DND-41 (cell line): ENCODE measurements around the gene KIAA1143.
A peak's percentile ranks its signal among the peaks of the same experiment; 100 is the strongest.

Experiments used
- ATAC-seq: fragments of 200-7000 bp; cut with Tn5 transposase; 3 replicates; pipeline ENCODE4 v1.9.1; 2021; ENCODE audit warnings: low read depth; ENCODE audit not compliant: insufficient read depth
- DNase-seq: peaks from one replicate; pipeline ENCODE4 v3.0.0-alpha.2; 2020
- H2AFZ ChIP-seq: 2 replicates; pipeline ENCODE4 v1.6.0; 2012; ENCODE audit warnings: low read depth, low read length
- H3K27ac ChIP-seq: 2 replicates; pipeline ENCODE4 v1.5.1; 2012; ENCODE audit warnings: low read length, inconsistent platforms
- H3K27me3 ChIP-seq: fragments of 200-600 bp; sonication (generic); 2 replicates; pipeline ENCODE4 v1.6.0; 2012; ENCODE audit warnings: low read length, mild to moderate bottlenecking, inconsistent platforms; ENCODE audit not compliant: insufficient read depth, poor library complexity
- H3K36me3 ChIP-seq: 2 replicates; pipeline ENCODE4 v1.5.1; 2012; ENCODE audit warnings: low read length, inconsistent platforms; ENCODE audit not compliant: insufficient read depth
- H3K4me1 ChIP-seq: 2 replicates; pipeline ENCODE4 v1.5.1; 2012; ENCODE audit warnings: mild to moderate bottlenecking, low read length; ENCODE audit not compliant: insufficient read depth
- H3K4me2 ChIP-seq: 2 replicates; pipeline ENCODE4 v1.6.0; 2012; ENCODE audit warnings: mild to moderate bottlenecking, moderate library complexity, low read length, inconsistent platforms; ENCODE audit not compliant: insufficient read depth
- H3K4me3 ChIP-seq, 2 experiments: fragments of 200-600 bp in 1 of 2; shearing (Covaris generic) in 1 of 2; 2 replicates each; pipeline ENCODE4 v1.5.1; 2012 to 2016; ENCODE audit warnings: inconsistent platforms in 2 of 2, low read length in 2 of 2, mild to moderate bottlenecking in 2 of 2, low read depth in 1 of 2, moderate library complexity in 1 of 2
- H3K79me2 ChIP-seq: 2 replicates; pipeline ENCODE4 v1.6.0; 2012; ENCODE audit warnings: low read length, inconsistent platforms; ENCODE audit not compliant: insufficient read depth
- H3K9ac ChIP-seq: 2 replicates; pipeline ENCODE4 v1.6.0; 2012; ENCODE audit warnings: low read depth, mild to moderate bottlenecking, inconsistent platforms, low read length, moderate library complexity
- H3K9me3 ChIP-seq: 2 replicates; pipeline ENCODE4 v1.5.1; 2012; ENCODE audit warnings: low read length, moderate library complexity, mild to moderate bottlenecking, inconsistent platforms; ENCODE audit not compliant: insufficient read depth, severe bottlenecking
- H4K20me1 ChIP-seq: 2 replicates; pipeline ENCODE4 v1.6.0; 2012; ENCODE audit warnings: low read length; ENCODE audit not compliant: insufficient read depth
- EZH2 ChIP-seq: IDR thresholded peaks from 3 replicates; pipeline ENCODE4 v1.6.1; 2012; ENCODE audit warnings: borderline replicate concordance, low read depth, mild to moderate bottlenecking, moderate library complexity, low read length, inconsistent platforms; ENCODE audit not compliant: severe bottlenecking
- TF ChIP-seq, protein P1 (sequence below): IDR thresholded peaks from 2 replicates; pipeline ENCODE4 v1.5.1; 2012; ENCODE audit warnings: borderline replicate concordance, low read length, moderate library complexity, mild to moderate bottlenecking; ENCODE audit not compliant: poor library complexity, severe bottlenecking; ENCODE audit errors: extremely low read depth

Gene KIAA1143

DNA sequence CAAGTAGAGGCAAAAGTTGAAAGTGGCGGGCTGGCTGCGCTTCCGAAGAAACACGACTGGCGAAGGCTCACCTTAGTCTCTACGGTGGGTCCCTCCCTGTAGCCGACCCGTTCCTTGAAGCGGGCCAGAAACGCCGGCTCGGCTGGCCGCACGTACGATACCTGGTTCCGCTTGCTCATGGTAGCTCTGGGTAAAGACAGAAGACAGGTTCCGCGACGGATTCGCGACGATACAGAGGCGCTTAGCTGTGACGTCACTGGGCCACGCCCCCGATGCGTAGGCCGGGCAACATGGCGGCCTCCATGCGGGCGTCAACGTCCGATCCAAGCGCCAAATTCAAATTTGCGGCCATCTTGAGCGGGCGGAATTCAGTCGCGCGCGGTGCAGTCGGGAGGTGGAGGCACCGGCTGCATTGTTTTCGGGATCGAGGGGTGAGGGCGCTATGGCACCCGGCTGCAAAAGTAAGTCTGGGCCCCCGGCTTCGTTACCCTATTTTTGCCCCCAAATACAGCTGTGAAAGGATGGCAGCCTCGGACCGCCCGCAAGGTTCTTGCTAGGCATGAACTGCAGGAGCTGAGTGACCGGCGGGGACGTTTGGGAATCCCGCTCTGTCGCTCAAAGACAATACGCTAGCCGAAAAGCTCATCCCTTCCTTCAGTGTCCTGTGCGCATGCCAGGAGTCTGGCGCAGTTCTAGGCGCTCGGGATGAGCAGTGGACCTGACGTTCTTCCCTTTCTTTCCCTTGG, at the start of gene KIAA1143, which contains the start of gene KIF15:
Gene KIAA1143, minus strand, starts transcription at position 196 of the 746 bp plus-strand sequence. Its CDS starts 17 bp downstream, at position 179.
Gene KIF15, plus strand, starts transcription at position 371 of the 746 bp plus-strand sequence. Its CDS starts 72 bp downstream, at position 443.
- H3K79me2 ChIP-seq, result peaks cover 97% of the 10 kb centered on the region
- DNase-seq (peak; percentile 96), ATAC-seq (peak; percentile 92)
- peak within 1 kb of the TSS; percentile 95 to 96 for H3K4me3 ChIP-seq
- H4K20me1 ChIP-seq, result peaks cover 8% of the 10 kb centered on the region; the same call in 1 of the 2 replicates
- peaks cover 59% of the 10 kb centered on the region for H3K4me1 ChIP-seq
- peaks cover 14% of the 10 kb centered on the region for H3K9me3 ChIP-seq
- H3K36me3 ChIP-seq, result peaks cover 61% of the 10 kb centered on the region
- peak within 1 kb of the TSS; percentile 87 for H3K4me2 ChIP-seq
- H3K27ac ChIP-seq, result peak within 1 kb of the TSS; percentile 95
- peak within 1 kb of the TSS; percentile 88 for H3K9ac ChIP-seq
- no peaks in the 10 kb centered on the region for H3K27me3 ChIP-seq
- TF ChIP-seq, protein P1, sequence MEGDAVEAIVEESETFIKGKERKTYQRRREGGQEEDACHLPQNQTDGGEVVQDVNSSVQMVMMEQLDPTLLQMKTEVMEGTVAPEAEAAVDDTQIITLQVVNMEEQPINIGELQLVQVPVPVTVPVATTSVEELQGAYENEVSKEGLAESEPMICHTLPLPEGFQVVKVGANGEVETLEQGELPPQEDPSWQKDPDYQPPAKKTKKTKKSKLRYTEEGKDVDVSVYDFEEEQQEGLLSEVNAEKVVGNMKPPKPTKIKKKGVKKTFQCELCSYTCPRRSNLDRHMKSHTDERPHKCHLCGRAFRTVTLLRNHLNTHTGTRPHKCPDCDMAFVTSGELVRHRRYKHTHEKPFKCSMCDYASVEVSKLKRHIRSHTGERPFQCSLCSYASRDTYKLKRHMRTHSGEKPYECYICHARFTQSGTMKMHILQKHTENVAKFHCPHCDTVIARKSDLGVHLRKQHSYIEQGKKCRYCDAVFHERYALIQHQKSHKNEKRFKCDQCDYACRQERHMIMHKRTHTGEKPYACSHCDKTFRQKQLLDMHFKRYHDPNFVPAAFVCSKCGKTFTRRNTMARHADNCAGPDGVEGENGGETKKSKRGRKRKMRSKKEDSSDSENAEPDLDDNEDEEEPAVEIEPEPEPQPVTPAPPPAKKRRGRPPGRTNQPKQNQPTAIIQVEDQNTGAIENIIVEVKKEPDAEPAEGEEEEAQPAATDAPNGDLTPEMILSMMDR, result peak; percentile 48
- TF ChIP-seq EZH2, result no peak
- peak within 1 kb of the TSS; percentile 89 for H2AFZ ChIP-seq

DNA sequence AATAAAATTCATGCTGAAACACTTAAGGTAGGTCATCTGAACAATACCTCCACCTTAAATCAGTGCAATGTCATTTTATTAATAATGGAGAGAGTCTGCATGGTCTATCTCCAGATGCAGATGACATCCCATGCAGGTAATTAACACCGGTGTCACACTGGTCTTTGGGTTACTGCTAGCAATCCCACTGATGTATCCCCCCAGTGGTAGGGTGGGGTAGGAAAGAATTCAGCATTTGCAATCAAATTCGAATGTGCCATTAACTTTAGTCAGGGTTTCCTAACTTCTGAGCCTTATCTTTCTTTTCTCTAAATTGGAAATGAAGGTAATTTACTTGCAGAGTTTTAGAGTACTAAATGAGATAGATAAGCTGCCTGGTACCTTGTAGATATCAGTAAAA, 44.5 kb upstream of the KIAA1143 start:
- Histone ChIP-seq H3K9ac (no peak overlapping the region), H3K79me2 (no peaks in the 10 kb centered on the region; the same call in 1 of the 2 replicates), H3K27me3 (no peaks in the 10 kb centered on the region), H3K4me2 (no peak overlapping the region), H3K36me3 (peaks cover 95% of the 10 kb centered on the region), H2AFZ (no peak overlapping the region), H4K20me1 (no peaks in the 10 kb centered on the region), H3K27ac (no peak overlapping the region), H3K4me1 (no peaks in the 10 kb centered on the region), H3K9me3 (no peaks in the 10 kb centered on the region), H3K4me3 (no peak overlapping the region)
- DNase-seq (no peak), ATAC-seq (no peak)
- TF ChIP-seq, protein P1, result peak; percentile 19
- TF ChIP-seq EZH2, result no peak

DNA sequence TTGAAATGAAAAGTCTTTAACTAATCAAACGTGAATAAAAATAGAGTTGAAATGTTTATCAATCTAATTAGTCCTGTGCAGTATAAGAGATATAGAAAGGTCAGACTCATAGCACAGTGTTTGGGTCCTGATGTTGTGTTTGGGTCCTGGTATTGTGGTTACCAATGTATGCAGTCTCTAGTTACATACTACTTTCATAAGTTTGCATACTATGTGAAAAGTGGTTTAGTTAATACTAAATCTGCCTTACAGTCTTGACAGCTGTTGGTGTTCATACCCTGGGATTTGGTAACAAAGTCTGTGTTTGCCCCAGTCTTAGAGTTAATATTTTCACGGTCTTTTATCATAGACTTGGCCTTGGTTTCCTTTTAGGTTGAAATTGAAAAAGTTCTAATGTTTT, 41.9 kb upstream of the KIAA1143 start:
- H2AFZ ChIP-seq, result no peak overlapping the region
- H3K4me3 ChIP-seq, result no peak overlapping the region
- H3K27ac ChIP-seq, result no peak overlapping the region
- H3K9me3 ChIP-seq, result no peaks in the 10 kb centered on the region
- peaks cover 96% of the 10 kb centered on the region for H3K36me3 ChIP-seq
- H3K4me2 ChIP-seq, result no peak overlapping the region
- ATAC-seq (no peak), DNase-seq (no peak)
- no peaks in the 10 kb centered on the region for H4K20me1 ChIP-seq
- no peak for TF ChIP-seq EZH2
- TF ChIP-seq, protein P1, result no peak
- H3K79me2 ChIP-seq, result no peaks in the 10 kb centered on the region
- no peaks in the 10 kb centered on the region for H3K27me3 ChIP-seq
- no peaks in the 10 kb centered on the region for H3K4me1 ChIP-seq
- no peak overlapping the region for H3K9ac ChIP-seq
